IMR-90 (cell line): ENCODE measurements around the gene PRKAG3. TPM values are rescaled to one million over a fixed set of nuclear protein-coding genes. Genes with fewer than 3 reads are reported as not detected.

Experiments
- ATAC-seq: fragments of 200-7000 bp; cut with Tn5 transposase; 2 replicates; pipeline ENCODE4 v1.9.1; 2020; ENCODE audit warnings: low read depth, mild to moderate bottlenecking, moderate library complexity
- BruUV-seq: library from RNA; stranded (reverse); fragments of 400-500 nt; replicated peaks from 2 replicates; lab custom pipeline; 2021; lab: Mats Ljungman, UMichigan
- CTCF ChIA-PET: fragments of 300-600 bp; formaldehyde crosslinking; extraction: SDS; loops from one replicate; lab custom pipeline; 2021; ENCODE audit warnings: antibody characterized with exemption; lab: Yijun Ruan, JAX
- POLR2A ChIA-PET: fragments of 300-600 bp; sonication (Branson Sonifier 250); formaldehyde crosslinking; loops from one replicate; lab custom pipeline; 2022; ENCODE audit warnings: antibody characterized with exemption; ENCODE audit not compliant: unreplicated experiment; lab: Charles Lee
- DNase-seq: peaks from one replicate; pipeline ENCODE4 v3.0.0; 2013
- H2AFZ ChIP-seq: replicated peaks from 2 replicates; pipeline ENCODE3; 2013; ENCODE audit warnings: low read length, mild to moderate bottlenecking; ENCODE audit not compliant: poor library complexity
- H2AK5ac ChIP-seq: 2 replicates; pipeline ENCODE4 v1.6.1; 2013; ENCODE audit warnings: low read depth, low read length, inconsistent platforms
- H2AK9ac ChIP-seq: replicated peaks from 2 replicates; pipeline ENCODE3; 2013; ENCODE audit warnings: mild to moderate bottlenecking, low read depth, low read length, moderate library complexity; ENCODE audit not compliant: poor library complexity
- H2BK120ac ChIP-seq: 2 replicates; pipeline ENCODE4 v1.6.1; 2013; ENCODE audit warnings: low read depth, low read length, inconsistent platforms
- H2BK15ac ChIP-seq: 3 replicates; pipeline ENCODE4 v1.6.1; 2013; ENCODE audit warnings: low read depth, low read length, inconsistent platforms
- H2BK20ac ChIP-seq: 2 replicates; pipeline ENCODE4 v1.6.1; 2013; ENCODE audit warnings: low read depth, mild to moderate bottlenecking, inconsistent platforms, low read length, moderate library complexity
- H2BK5ac ChIP-seq: 2 replicates; pipeline ENCODE4 v1.6.1; 2013; ENCODE audit warnings: mild to moderate bottlenecking, low read depth, low read length, inconsistent platforms; ENCODE audit not compliant: poor library complexity, severe bottlenecking
- H3K14ac ChIP-seq: replicated peaks from 2 replicates; pipeline ENCODE4 v1.6.1; 2013; ENCODE audit warnings: low read depth, low read length, inconsistent platforms
- H3K18ac ChIP-seq: 2 replicates; pipeline ENCODE4 v1.6.1; 2013; ENCODE audit warnings: low read depth, low read length, control low read depth
- H3K23ac ChIP-seq: 2 replicates; pipeline ENCODE4 v1.6.1; 2013; ENCODE audit warnings: low read depth, low read length, inconsistent platforms
- H3K27ac ChIP-seq: 2 replicates; pipeline ENCODE4 v1.5.1; 2013; ENCODE audit warnings: mild to moderate bottlenecking, control low read depth, low read length; ENCODE audit not compliant: insufficient read depth
- H3K27me3 ChIP-seq: 2 replicates; pipeline ENCODE4 v1.6.1; 2013; ENCODE audit warnings: low read length; ENCODE audit not compliant: control insufficient read depth, insufficient read depth
- H3K36me3 ChIP-seq: 2 replicates; pipeline ENCODE4 v1.6.1; 2013; ENCODE audit warnings: low read length, mixed read lengths; ENCODE audit not compliant: control insufficient read depth, insufficient read depth
- H3K4ac ChIP-seq: 2 replicates; pipeline ENCODE4 v1.6.1; 2013; ENCODE audit warnings: low read depth, low read length, inconsistent platforms
- H3K4me1 ChIP-seq: 2 replicates; pipeline ENCODE4 v1.6.1; 2013; ENCODE audit warnings: low read length, mixed read lengths; ENCODE audit not compliant: control insufficient read depth, insufficient read depth
- H3K4me2 ChIP-seq: 2 replicates; pipeline ENCODE4 v1.6.1; 2013; ENCODE audit warnings: low read depth, mild to moderate bottlenecking, control low read depth, low read length, moderate library complexity
- H3K4me3 ChIP-seq: 2 replicates; pipeline ENCODE4 v1.5.1; 2013; ENCODE audit warnings: low read depth, mild to moderate bottlenecking, control low read depth, low read length, moderate library complexity; ENCODE audit not compliant: insufficient read depth
- H3K56ac ChIP-seq: 2 replicates; pipeline ENCODE4 v1.6.1; 2013; ENCODE audit warnings: low read length, inconsistent platforms; ENCODE audit not compliant: insufficient read depth; ENCODE audit errors: extremely low read depth
- H3K79me1 ChIP-seq, 2 experiments: 2 replicates each; pipeline ENCODE4 v1.6.1; 2013; ENCODE audit warnings: low read length in 2 of 2, inconsistent platforms in 1 of 2, low read depth in 1 of 2
- H3K9ac ChIP-seq: 2 replicates; pipeline ENCODE4 v1.6.1; 2013; ENCODE audit warnings: low read depth, low read length, control low read depth
- H3K9me1 ChIP-seq: 2 replicates; pipeline ENCODE4 v1.6.1; 2013; ENCODE audit warnings: low read length, inconsistent platforms; ENCODE audit not compliant: insufficient read depth
- H3K9me3 ChIP-seq: 2 replicates; pipeline ENCODE4 v1.6.1; 2013; ENCODE audit warnings: low read length; ENCODE audit not compliant: control insufficient read depth, insufficient read depth
- H4K20me1 ChIP-seq: 2 replicates; pipeline ENCODE4 v1.6.1; 2013; ENCODE audit warnings: low read length, inconsistent platforms; ENCODE audit not compliant: insufficient read depth
- H4K5ac ChIP-seq: 2 replicates; pipeline ENCODE4 v1.6.1; 2013; ENCODE audit warnings: mild to moderate bottlenecking, low read depth, low read length, control low read depth
- H4K8ac ChIP-seq, 2 experiments: 2 replicates each; pipeline ENCODE4 v1.6.1; 2013; ENCODE audit warnings: low read depth in 2 of 2, low read length in 2 of 2, control low read depth in 1 of 2, inconsistent platforms in 1 of 2
- H4K91ac ChIP-seq: 2 replicates; pipeline ENCODE4 v1.6.1; 2013; ENCODE audit warnings: low read depth, low read length, inconsistent platforms; ENCODE audit not compliant: insufficient read depth
- BHLHE40 ChIP-seq: fragments of 150-350 bp; IDR thresholded peaks from 2 replicates; pipeline ENCODE4 v1.6.1; 2016; ENCODE audit warnings: mild to moderate bottlenecking, low read depth, low read length
- CHD1 ChIP-seq: IDR thresholded peaks from 2 replicates; pipeline ENCODE4 v1.6.1; 2012; ENCODE audit warnings: low read depth, low read length, improper control_type of control experiment
- MAZ ChIP-seq: IDR thresholded peaks from 2 replicates; pipeline ENCODE4 v1.6.1; 2012; ENCODE audit warnings: low read depth, mild to moderate bottlenecking, low read length, improper control_type of control experiment, moderate library complexity, borderline replicate concordance
- MXI1 ChIP-seq: IDR thresholded peaks from 2 replicates; pipeline ENCODE4 v1.6.1; 2012; ENCODE audit warnings: low read depth, mild to moderate bottlenecking, low read length, moderate library complexity, borderline replicate concordance
- POLR2A ChIP-seq: IDR thresholded peaks from 2 replicates; pipeline ENCODE4 v1.6.1; 2012; ENCODE audit warnings: mild to moderate bottlenecking, low read depth, low read length
- RCOR1 ChIP-seq: IDR thresholded peaks from 2 replicates; pipeline ENCODE4 v1.6.1; 2012; ENCODE audit warnings: mild to moderate bottlenecking, low read length, improper control_type of control experiment; ENCODE audit not compliant: insufficient replicate concordance
- RFX5 ChIP-seq: IDR thresholded peaks from 2 replicates; pipeline ENCODE4 v1.8.0; 2012; ENCODE audit warnings: low read depth, mild to moderate bottlenecking, low read length, moderate library complexity
- SMC3 ChIP-seq: fragments of 150-350 bp; IDR thresholded peaks from 2 replicates; pipeline ENCODE4 v1.6.1; 2016; ENCODE audit warnings: low read depth, mild to moderate bottlenecking, antibody characterized with exemption, low read length, moderate library complexity
- WGBS, 2 experiments: methylation state at CpG; one replicate each; pipeline versions ENCODE4 v1.1.5 to v1.1.7; 2013; ENCODE audit warnings: missing lambda C conversion rate in 2 of 2; ENCODE audit not compliant: insufficient read length in 1 of 2; ENCODE audit errors: extremely low coverage in 2 of 2; 5-methylcytosine and 5-hydroxymethylcytosine counted together
- dilution Hi-C: fragments of 300-500 bp; cut with HindIII; formaldehyde crosslinking; loops from one replicate; pipeline ENCODE4 v1.14.3; 2018; ENCODE audit warnings: low sequenced_read_pairs; ENCODE audit not compliant: unreplicated experiment
- in situ Hi-C: fragments of 300-500 bp; cut with MboI; formaldehyde crosslinking; loops from 3 replicates; pipeline ENCODE4 v1.14.3; 2019; ENCODE audit warnings: low sequenced_read_pairs, inconsistent platforms, mixed read lengths
- intact Hi-C: fragments of 100-400 bp; cut with micrococcal nuclease; formaldehyde crosslinking; loops from 2 replicates; pipeline ENCODE4 v1.10.0; 2022
- polyA plus RNA-seq, 3 experiments: library from polyadenylated mRNA; depleted of rRNA; stranded (reverse); fragments of >200 nt; gene quantifications; 2 replicates each; pipeline ENCODE4 v1.2.3, GENCODE V29; 2012; ENCODE audit warnings: low replicate concordance in 1 of 3
- total RNA-seq: library from RNA; depleted of rRNA; stranded (reverse); fragments of >200 nt; gene quantifications from 2 replicates; pipeline ENCODE4 v1.2.3, GENCODE V29; 2012
- TF ChIP-seq, protein P1 (sequence below): fragments of 150-350 bp; IDR thresholded peaks from 2 replicates; pipeline ENCODE4 v1.6.1; 2016; ENCODE audit warnings: low read depth, mild to moderate bottlenecking, low read length, moderate library complexity, borderline replicate concordance
- TF ChIP-seq, protein P2 (sequence below): fragments of 150-350 bp; IDR thresholded peaks from 2 replicates; pipeline ENCODE4 v1.6.1; 2017; ENCODE audit warnings: mild to moderate bottlenecking, antibody characterized with exemption, low read length, low read depth

Gene PRKAG3
- total and polyA plus RNA-seq, 2 of the 4 experiments (the other 2 are of a cell fraction) = not detected

DNA sequence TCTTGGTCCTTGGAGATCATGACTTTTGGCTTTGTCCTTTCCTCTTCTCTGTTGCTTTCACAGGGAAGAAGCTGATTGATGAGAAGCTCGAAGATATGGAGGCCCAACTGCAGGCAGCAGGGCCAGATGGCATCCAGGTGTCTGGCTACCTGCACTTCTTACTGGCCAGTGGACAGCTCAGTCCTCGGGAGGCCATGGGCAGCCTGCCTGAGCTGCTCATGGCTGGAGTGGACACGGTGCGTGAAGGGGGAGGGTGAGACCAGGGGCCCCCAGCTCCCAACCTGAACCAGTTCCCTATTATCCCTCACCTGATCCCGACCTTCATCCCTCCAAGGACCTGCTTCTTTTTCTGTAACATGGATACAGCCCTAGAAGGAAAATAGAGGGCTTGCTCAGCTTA, 18.7 kb downstream of the PRKAG3 start:
- H3K4me2 ChIP-seq = no peak overlapping the region
- H2BK120ac ChIP-seq = no peak overlapping the region
- TF ChIP-seq, protein P1, sequence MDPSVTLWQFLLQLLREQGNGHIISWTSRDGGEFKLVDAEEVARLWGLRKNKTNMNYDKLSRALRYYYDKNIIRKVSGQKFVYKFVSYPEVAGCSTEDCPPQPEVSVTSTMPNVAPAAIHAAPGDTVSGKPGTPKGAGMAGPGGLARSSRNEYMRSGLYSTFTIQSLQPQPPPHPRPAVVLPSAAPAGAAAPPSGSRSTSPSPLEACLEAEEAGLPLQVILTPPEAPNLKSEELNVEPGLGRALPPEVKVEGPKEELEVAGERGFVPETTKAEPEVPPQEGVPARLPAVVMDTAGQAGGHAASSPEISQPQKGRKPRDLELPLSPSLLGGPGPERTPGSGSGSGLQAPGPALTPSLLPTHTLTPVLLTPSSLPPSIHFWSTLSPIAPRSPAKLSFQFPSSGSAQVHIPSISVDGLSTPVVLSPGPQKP = no peak
- TF ChIP-seq MXI1 = no peak
- TF ChIP-seq POLR2A = no peak
- TF ChIP-seq SMC3 = no peak
- TF ChIP-seq CHD1 = no peak
- no peak for TF ChIP-seq BHLHE40
- TF ChIP-seq, protein P2, sequence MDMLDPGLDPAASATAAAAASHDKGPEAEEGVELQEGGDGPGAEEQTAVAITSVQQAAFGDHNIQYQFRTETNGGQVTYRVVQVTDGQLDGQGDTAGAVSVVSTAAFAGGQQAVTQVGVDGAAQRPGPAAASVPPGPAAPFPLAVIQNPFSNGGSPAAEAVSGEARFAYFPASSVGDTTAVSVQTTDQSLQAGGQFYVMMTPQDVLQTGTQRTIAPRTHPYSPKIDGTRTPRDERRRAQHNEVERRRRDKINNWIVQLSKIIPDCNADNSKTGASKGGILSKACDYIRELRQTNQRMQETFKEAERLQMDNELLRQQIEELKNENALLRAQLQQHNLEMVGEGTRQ = no peak
- TF ChIP-seq RCOR1 = no peak
- no peak for TF ChIP-seq RFX5
- TF ChIP-seq MAZ = no peak
- H2BK15ac ChIP-seq = no peak overlapping the region
- peaks cover 2% of the 10 kb centered on the region for H3K4me1 ChIP-seq
- DNase-seq (no peak), ATAC-seq (no peak)
- no peak overlapping the region for H3K23ac ChIP-seq
- ChIA-PET POLR2A (no interaction called here), CTCF (no interaction called here)
- dilution Hi-C loops (no loop called here), intact Hi-C loops (no loop called here), in situ Hi-C loops (no loop called here)
- no peaks in the 10 kb centered on the region; the same call in 1 of the 2 replicates for H3K27me3 ChIP-seq
- H4K8ac ChIP-seq = no peak overlapping the region
- peaks cover 5% of the 10 kb centered on the region; the same call in 1 of the 2 replicates for H3K9me1 ChIP-seq
- H4K91ac ChIP-seq = no peak overlapping the region
- H2AK5ac ChIP-seq = no peak overlapping the region
- no peak overlapping the region for H3K4ac ChIP-seq
- H2BK20ac ChIP-seq = no peak overlapping the region
- no peak overlapping the region for H3K56ac ChIP-seq
- no TSS peak for BruUV-seq
- H3K9ac ChIP-seq = no peak overlapping the region
- no peak overlapping the region for H4K5ac ChIP-seq
- no peak overlapping the region for H3K4me3 ChIP-seq
- no peaks in the 10 kb centered on the region for H3K9me3 ChIP-seq
- no peaks in the 10 kb centered on the region for H3K79me1 ChIP-seq
- no peak overlapping the region for H2AFZ ChIP-seq
- H2BK5ac ChIP-seq = no peak overlapping the region
- H3K36me3 ChIP-seq = peaks cover 24% of the 10 kb centered on the region
- no peaks in the 10 kb centered on the region for H4K20me1 ChIP-seq
- no peak overlapping the region for H3K14ac ChIP-seq
- no peak overlapping the region for H3K18ac ChIP-seq
- no peak overlapping the region for H3K27ac ChIP-seq
- no peak overlapping the region for H2AK9ac ChIP-seq
- 81% methylated on average over 2 of the region's 5 CpGs; no CpG with 5 or more reads in 1 of the 2 experiments for WGBS, 2 experiments
